ENCODE data around the gene SNAP91. TPM values are rescaled to one million over a fixed set of nuclear protein-coding genes. Genes with fewer than 3 reads are reported as not detected.

SNAP91 gene
- total RNA-seq, 1 donor from 2014 or later = 1.5 TPM

DNA sequence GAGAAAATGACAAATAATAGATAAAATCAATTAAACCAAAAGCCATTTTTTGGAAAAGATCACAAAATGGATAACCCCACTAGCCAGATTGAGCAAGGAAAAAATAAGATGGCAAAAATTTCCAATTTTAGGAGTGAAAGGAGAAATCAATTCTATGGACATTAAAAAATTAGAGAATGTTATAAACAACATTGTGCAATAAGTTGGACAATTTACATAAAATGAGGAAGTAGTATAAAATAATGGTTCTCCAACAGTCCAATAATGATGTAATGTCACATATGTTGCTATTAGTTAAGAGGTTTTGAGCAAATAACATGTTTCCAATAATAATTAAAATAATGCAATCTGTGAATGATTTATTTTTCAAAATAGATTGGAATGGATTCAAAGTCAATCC lies 3.1 kb upstream of the SNAP91 start:
- Mint-ChIP-seq H3K9me3 (ENCODE audit: unreplicated experiment) (no peaks in the 10 kb centered on the region), H3K36me3 (ENCODE audit: low read depth, unreplicated experiment) (no peaks in the 10 kb centered on the region), H3K4me1 (ENCODE audit: unreplicated experiment) (no peaks in the 10 kb centered on the region), H3K27ac (ENCODE audit: unreplicated experiment) (no peak overlapping the region), H3K4me3 (ENCODE audit: unreplicated experiment) (no peak overlapping the region), H3K27me3 (ENCODE audit: unreplicated experiment) (no peaks in the 10 kb centered on the region)
- TF ChIP-seq, protein P1, sequence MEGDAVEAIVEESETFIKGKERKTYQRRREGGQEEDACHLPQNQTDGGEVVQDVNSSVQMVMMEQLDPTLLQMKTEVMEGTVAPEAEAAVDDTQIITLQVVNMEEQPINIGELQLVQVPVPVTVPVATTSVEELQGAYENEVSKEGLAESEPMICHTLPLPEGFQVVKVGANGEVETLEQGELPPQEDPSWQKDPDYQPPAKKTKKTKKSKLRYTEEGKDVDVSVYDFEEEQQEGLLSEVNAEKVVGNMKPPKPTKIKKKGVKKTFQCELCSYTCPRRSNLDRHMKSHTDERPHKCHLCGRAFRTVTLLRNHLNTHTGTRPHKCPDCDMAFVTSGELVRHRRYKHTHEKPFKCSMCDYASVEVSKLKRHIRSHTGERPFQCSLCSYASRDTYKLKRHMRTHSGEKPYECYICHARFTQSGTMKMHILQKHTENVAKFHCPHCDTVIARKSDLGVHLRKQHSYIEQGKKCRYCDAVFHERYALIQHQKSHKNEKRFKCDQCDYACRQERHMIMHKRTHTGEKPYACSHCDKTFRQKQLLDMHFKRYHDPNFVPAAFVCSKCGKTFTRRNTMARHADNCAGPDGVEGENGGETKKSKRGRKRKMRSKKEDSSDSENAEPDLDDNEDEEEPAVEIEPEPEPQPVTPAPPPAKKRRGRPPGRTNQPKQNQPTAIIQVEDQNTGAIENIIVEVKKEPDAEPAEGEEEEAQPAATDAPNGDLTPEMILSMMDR (IDR thresholded peaks at IDR 0.05; ENCODE audit: unreplicated experiment) = no peak
- no peak for DNase-seq (ENCODE audit: low spot score)

DNA sequence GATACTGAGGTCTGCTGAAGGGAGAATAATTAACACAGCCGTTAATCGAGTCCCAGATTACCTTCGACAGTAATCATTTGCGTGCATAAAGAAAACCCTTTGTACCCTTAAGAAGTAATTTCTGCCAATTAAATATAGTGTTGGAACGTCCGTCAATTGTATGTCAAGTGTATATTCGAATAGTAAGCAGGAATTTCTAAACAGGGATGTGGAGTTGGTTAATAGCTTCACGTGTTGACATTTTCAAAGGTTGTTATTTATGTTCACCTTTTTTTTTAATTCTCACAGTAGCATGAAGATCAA lies 798 bp upstream of the SNAP91 start:
- H3K4me1 Mint-ChIP-seq (ENCODE audit: unreplicated experiment) = no peaks in the 10 kb centered on the region
- TF ChIP-seq, protein P1 (IDR thresholded peaks at IDR 0.05; ENCODE audit: unreplicated experiment) = no peak
- peak overlapping the region; percentile 92 for H3K4me3 Mint-ChIP-seq (ENCODE audit: unreplicated experiment)
- H3K27ac Mint-ChIP-seq (ENCODE audit: unreplicated experiment) = no peak overlapping the region
- peaks cover 3% of the 10 kb centered on the region for H3K27me3 Mint-ChIP-seq (ENCODE audit: unreplicated experiment)
- H3K36me3 Mint-ChIP-seq (ENCODE audit: low read depth, unreplicated experiment) = no peaks in the 10 kb centered on the region
- DNase-seq (ENCODE audit: low spot score) = no peak
- no peaks in the 10 kb centered on the region for H3K9me3 Mint-ChIP-seq (ENCODE audit: unreplicated experiment)

DNA sequence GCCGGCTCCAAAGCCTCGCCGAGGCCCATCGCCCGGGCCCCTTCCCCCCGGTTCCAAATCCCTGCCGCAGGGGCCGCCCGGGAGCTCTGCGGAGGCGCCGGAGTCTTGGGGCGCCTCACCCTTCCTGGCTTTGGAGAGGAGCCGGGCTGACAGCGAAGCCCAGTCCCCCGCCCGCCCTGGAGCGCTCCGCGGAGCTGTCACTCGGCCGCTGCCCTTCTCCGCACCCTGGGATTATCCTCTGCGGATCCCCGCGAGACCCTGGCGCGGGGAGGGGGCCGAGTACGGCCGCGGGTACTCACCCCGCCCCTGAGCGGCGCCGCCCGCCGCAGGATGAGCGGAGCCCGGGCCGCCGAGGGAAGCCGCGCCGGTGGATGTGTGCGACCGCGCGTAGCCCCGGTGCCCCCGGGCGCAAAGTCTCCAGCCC lies 343 bp downstream of the SNAP91 start:
- H3K27ac Mint-ChIP-seq (ENCODE audit: unreplicated experiment) = no peak overlapping the region
- peaks cover 3% of the 10 kb centered on the region for H3K27me3 Mint-ChIP-seq (ENCODE audit: unreplicated experiment)
- H3K4me1 Mint-ChIP-seq (ENCODE audit: unreplicated experiment) = no peaks in the 10 kb centered on the region
- H3K9me3 Mint-ChIP-seq (ENCODE audit: unreplicated experiment) = no peaks in the 10 kb centered on the region
- peak; percentile 34 for DNase-seq (ENCODE audit: low spot score)
- TF ChIP-seq, protein P1 (IDR thresholded peaks at IDR 0.05; ENCODE audit: unreplicated experiment) = no peak
- H3K4me3 Mint-ChIP-seq (ENCODE audit: unreplicated experiment) = no peak overlapping the region
- no peaks in the 10 kb centered on the region for H3K36me3 Mint-ChIP-seq (ENCODE audit: low read depth, unreplicated experiment)

DNA sequence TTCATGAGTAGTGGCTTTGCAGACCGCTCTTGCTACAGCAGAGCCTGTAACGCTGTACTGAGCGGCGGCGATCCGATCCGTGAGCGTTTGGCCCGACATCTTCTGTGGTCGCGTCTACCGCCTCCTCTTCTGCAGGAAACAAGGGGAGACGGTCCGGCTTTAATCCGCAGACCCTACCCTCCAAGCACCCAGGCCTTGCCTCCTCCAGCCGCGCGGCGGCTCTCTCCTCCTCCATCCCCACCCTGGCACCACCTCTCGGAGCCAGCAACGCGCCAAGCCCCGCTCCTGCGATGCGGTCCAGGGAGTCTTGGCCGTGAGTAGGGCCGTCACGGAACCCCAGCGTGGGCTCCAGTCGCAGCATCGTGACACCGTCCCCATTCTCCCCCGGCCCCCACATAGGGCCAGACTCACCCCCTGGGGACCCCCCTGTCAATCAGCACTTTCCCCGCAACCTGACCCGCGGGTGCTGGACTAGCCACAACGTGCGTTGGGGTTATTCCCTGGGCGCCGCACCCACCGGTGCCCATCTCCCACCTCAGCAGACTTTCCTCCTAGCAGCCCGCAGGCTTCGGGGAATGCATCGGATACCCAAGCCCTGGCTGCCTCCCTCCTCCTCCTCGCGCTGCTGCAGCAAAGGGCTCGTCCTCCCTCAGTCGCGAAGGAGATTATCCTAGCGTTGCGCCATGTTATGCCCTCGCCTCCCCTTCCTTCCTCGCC lies 914 bp downstream of the SNAP91 start:
- Mint-ChIP-seq H3K27me3 (ENCODE audit: unreplicated experiment) (peaks cover 3% of the 10 kb centered on the region), H3K27ac (ENCODE audit: unreplicated experiment) (no peak overlapping the region), H3K36me3 (ENCODE audit: low read depth, unreplicated experiment) (no peaks in the 10 kb centered on the region), H3K9me3 (ENCODE audit: unreplicated experiment) (no peaks in the 10 kb centered on the region), H3K4me3 (ENCODE audit: unreplicated experiment) (peak overlapping the region; percentile 87), H3K4me1 (ENCODE audit: unreplicated experiment) (no peaks in the 10 kb centered on the region)
- TF ChIP-seq, protein P1 (IDR thresholded peaks at IDR 0.05; ENCODE audit: unreplicated experiment) = no peak
- peak; percentile 9 for DNase-seq (ENCODE audit: low spot score)

DNA sequence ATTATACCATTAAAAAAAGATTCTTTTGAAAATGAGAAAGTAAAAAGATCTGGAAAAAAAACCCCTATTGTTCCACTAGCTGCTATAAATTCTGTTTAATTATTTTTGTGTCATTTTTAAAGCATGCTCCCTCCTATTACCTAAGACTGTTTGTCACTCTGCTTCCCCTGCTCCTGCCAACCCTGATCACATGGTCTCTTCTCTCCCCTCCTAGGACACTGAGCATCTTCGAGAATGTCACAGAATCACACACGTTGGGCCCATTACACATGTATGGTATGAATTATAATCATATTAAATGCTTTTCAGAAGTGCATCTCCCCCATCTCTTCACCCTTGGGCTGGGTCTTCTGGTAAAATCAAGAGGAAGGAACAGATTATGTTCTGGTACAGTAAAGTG lies 6.2 kb downstream of the SNAP91 start:
- H3K9me3 Mint-ChIP-seq (ENCODE audit: unreplicated experiment) = no peaks in the 10 kb centered on the region
- peaks cover 3% of the 10 kb centered on the region for H3K27me3 Mint-ChIP-seq (ENCODE audit: unreplicated experiment)
- H3K27ac Mint-ChIP-seq (ENCODE audit: unreplicated experiment) = no peak overlapping the region
- H3K36me3 Mint-ChIP-seq (ENCODE audit: low read depth, unreplicated experiment) = no peaks in the 10 kb centered on the region
- no peak overlapping the region for H3K4me3 Mint-ChIP-seq (ENCODE audit: unreplicated experiment)
- TF ChIP-seq, protein P1 (IDR thresholded peaks at IDR 0.05; ENCODE audit: unreplicated experiment) = no peak
- H3K4me1 Mint-ChIP-seq (ENCODE audit: unreplicated experiment) = no peaks in the 10 kb centered on the region
- DNase-seq (ENCODE audit: low spot score) = no peak
